GOT3 (cell line): ENCODE results near the gene ZNF546.
"Not testable (repeated sequence)": the region's sequence is repeated elsewhere in the genome, so short reads cannot be mapped to it uniquely, and the experiment has no call there.

ENCODE experiments used
- DNase-seq: peaks from one replicate; lab custom pipeline; 2025; ENCODE audit warnings: mixed read lengths; lab: John Stamatoyannopoulos, UW

The ZNF546 gene

DNA sequence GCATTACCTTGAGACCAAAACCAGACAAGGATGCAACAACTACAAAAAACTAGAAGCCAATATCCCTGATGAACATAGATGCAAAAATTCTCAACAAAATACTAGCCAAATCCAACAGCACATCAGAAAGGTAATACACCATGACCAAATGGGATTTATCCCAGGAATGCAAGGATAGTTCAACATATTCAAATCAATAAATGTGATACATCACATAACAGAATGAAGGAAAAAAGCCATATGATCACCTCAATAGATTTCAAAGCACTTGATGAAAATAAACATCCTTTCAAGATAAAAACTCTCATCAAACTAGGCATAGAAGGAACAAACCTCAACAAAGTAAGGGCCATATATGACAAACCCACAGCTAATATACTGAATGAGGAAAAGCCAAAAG lies 10.2 kb upstream of the ZNF546 start:
- no peak for DNase-seq

DNA sequence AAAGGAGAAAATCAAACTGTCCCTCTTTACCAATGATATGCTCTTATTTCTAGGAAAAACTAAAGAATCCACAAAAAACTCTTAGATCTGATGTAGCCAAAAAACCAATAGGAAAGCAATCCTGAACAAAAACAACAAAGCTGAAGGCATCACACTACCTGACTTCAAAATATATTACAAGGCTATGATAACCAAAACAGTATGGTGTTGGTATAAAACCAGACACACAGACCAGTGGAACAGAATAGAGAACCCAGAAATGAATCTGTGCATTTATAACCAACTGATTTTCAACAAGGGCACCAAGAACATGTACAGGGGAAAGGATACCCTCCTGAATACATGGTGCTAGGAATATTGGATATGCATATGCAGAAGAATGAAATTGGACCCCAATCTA lies 9.7 kb upstream of the ZNF546 start:
- DNase-seq = no peak

DNA sequence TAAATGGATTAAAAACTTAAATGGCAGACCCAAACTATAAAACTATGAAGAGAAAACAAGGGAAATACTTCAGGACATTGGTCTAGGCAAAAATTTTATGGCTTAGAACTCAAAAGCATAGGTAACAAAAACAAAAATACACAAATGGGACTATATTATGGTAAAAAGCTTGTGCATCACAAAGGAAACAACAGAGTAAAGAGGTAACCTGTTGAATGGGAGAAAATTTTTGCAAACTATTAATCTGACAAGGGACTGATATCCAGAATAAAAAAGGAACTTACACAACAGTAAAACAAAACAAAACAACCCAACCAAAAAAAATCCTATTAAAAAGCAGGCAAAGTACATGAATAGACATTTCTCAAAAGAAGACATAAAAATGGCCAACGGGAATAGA lies 9.3 kb upstream of the ZNF546 start:
- no peak for DNase-seq

DNA sequence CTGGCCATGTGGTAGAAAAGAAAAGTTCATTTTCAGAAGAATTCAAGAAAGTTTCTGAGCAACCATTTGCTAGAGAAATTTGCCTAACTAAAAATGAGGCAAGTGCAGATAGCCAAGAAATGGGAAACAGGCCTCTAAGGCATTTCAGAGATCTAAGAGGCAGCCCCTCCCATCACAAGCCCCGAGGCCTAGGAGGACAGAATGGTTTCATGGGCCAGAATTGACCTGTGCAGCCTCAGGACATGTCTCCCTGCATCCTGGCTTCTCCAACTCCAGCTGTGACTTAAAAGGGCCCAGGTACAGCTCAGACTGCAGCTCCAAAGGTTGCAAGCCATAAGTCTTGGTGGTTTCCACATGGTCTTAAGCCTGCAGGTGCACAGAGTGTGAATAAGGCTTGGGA lies 3.3 kb upstream of the ZNF546 start:
- DNase-seq = no peak

DNA sequence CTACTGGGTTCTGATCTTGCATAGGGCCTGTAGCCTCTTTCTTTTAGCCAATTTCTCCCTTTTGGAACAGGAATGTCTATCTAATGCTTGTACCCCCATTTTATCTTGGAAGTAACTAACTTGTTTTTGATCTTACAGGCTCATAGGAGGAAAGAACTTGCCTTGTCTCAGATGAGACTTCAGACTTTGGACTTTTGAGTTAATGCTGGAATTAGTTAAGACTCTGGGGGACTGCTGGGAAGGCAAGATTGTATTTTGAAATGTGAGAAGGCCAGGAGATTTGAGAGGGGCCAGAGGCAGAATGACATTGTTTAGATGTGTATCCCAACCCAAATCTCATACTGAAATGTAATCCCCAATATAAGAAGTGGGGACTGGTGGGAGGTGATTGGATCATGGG lies 2.5 kb upstream of the ZNF546 start:
- DNase-seq = no peak

DNA sequence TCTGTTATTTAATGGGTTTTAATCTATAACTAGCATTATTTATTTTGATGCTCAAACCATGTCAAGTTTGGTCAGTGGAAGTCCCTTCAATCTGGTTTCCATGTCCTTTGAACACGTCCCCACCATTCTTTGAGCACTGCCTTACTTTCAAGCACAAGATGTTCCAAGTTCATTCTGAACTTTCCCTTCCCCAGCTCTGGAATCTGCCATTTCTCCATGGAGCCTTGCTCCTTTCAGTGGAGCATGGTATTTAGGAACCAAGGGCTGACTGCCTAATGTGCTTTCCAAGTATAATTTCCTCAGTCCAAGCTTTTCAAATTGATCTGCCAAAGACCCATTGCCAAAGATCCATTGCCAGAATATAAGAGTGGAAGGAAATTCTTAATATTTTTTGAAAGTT lies 1.1 kb upstream of the ZNF546 start:
- DNase-seq = no peak

DNA sequence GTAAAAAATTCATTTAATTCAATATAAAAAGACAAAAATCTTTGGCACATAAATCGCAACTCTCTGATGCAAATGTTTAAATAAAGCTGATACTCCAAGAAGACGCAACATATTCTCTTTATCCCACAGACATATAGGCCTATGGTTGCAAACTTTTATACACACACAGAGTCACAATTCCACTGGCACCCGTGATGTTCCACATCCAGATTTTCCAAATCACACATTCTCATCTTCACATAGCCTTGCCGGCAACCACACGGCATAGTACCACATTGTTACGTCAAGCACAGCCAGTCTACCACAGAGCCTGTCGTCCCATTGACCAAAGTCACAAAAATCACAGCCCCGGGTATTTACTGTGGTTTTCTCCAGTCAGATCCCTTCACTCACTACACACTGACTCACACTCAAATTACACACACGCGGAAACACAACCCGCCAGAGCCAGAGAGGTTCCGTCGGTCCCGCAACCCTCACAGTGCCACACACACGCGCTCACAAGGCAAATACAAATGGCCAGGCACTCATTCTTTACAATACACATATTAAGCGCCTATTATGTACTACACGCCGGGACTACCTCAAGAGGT lies 546 bp upstream of the ZNF546 start:
- no peak for DNase-seq

DNA sequence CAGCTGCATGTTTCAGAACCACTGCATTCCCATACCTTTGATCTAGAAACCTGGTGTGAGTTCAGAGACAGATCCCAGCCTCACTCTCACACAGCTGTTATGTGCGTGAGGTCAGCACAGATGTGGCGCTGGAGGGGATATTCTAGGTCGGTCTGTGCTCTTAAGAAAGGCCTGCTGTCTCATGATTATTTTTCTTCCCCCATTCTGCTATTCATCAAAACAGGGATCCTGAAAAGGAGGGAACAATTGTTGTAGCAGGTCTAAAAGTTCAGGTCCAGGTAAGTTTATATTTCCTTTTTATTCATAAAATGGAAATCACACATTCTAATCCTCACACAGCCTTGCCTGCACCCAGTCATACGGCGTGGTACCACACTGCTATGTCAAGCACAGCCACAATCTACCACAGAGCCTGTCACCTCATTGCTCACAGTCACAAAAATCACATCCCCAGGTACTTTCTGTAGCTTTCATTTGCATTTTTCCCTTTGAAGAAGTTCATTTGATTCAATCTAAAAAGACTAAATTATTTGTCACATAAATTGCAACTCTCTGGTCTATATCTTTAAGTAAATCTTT lies 867 bp downstream of the ZNF546 start:
- DNase-seq = no peak

DNA sequence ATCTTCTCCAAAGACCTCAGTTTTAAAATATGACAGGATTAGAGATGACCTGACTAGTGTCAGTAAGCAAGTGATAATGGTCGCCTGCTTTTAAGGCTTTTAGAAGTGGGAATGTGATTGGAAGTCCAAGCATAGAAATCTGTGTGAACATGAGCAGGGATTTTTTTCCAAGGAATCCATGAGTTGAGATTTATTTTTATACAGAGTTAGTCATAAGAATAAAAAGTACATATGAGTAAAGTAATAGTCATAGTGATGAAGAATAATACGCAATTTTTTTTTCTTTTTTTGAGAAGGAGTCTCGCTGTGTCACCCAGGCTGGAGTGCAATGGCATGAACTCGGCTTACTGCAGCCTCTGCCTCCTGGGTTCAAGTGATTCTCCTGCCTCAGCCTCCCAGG lies 1.6 kb downstream of the ZNF546 start:
- no peak for DNase-seq

DNA sequence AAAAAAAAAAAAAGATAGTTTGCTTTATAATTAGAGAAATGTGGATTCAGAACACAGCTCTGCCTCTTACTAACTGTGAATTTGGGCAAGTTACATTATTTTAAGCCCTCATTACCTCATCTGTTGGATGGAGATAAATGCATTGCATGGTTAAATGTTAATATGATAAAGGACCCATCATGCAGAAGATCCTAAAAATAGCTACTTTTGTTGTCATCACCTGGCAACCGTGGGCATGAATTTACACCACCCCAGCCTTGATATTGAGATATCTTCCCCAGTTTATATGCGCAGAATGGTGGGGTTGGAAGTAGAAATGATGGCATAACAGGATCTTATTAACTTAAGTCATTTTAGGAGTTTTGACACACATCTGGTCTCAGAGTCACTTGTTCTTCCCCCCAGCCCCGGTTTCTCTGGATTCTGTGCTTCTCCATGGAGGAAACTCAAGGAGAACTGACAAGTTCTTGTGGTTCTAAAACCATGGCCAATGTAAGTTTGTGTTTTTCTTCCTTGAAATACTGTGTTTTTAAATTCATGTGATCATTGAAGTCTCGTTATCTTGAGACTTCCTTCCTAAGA lies 8.9 kb downstream of the ZNF546 start:
- no peak for DNase-seq

DNA sequence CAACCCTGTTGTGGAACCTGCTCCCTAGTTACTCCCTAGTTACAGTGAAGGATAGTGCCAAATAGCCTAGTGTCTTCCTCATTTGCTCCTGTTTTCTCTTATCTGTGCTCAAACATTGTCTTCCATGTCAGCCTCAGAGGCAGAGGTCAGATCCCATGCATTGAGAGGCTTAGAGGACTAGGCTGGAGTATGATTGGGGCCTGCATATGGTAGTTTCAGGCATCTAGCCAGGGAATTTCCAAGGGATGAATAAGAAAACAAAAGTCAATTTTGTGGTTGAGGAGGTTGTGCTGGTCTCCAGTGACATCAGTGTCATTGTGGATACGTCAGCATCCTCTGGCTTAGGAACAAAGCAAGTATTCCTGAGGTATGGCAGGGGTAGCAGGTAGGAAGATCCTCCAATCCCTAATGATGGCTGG lies 9.4 kb downstream of the ZNF546 start:
- no peak for DNase-seq

DNA sequence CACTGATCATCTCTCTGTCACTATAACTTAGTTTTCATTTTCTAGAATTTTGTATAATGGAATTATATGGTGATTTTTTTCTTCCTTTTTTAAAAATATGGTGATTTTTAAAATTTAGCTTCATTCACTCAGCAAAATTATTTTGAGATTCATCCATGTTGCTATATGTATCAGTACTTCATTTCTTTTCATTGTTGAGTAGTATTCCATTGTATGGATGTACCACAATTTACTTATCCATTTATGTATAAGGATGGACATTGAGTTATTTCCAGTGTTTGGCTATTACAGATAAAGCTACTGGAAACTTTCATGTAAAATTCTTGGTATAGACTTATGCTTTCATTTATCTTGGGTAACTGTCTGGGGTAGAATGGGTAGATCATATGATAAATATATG lies 12.8 kb downstream of the ZNF546 start:
- no peak for DNase-seq

DNA sequence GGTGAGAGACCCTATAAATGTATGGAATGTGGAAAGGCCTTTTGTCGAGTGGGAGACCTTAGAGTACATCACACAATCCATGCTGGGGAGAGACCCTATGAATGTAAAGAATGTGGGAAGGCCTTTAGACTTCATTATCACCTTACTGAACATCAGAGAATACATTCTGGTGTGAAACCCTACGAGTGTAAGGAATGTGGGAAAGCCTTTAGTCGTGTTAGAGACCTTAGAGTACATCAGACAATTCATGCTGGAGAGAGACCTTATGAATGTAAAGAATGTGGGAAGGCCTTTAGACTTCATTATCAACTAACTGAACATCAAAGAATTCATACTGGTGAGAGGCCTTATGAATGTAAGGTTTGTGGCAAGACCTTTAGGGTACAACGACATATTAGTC lies 17.1 kb downstream of the ZNF546 start:
- no peak for DNase-seq

DNA sequence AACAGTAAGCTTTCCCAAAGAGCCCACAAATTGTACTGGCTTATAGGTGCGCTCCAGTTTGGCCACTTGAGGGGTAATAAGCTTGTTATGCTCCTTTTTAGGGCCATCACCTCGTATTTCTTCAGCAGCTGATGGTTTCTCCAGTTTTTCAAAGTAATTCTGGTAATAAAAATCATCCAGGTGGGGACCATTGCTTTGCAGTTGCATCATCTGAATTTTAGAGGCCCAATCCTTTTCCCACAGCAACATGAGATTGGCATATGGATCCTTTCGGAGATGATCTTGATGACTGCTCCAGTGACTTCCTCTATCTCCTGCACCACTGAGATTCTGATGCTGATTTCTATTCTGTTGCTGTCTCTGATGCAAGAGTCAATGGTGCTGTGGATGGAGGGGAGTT lies 27.1 kb downstream of the ZNF546 start:
- DNase-seq = no peak

DNA sequence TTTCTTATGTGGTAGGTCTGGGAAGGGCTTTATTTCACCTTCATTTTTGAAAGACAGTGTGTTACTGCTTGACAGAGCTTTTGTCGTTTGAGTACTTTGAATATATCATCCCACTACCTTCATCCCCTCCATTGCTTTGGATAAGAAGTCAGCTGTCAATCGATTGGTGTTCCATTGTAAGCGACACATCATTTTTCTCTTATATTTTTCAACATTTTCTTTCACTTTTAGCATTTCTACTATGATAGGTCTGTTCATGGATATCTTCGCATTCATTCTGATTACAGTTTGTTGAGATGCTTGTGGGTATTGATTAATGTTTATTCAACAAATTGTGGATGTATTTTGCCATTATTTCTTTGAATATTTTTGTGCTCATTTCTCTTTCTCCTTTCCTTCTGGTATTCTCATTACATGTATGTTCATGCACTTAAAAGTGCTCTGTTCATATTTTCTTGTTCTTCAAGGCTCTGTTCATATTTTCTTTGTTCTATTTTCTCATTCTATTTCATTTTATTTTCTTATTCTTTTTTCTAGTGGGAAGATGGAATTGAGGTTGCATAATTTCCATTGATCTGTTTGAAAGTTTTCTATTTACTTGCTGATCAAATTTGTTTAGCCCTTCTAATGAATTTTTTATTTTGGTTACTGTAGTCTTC lies 29.2 kb downstream of the ZNF546 start:
- no peak for DNase-seq

DNA sequence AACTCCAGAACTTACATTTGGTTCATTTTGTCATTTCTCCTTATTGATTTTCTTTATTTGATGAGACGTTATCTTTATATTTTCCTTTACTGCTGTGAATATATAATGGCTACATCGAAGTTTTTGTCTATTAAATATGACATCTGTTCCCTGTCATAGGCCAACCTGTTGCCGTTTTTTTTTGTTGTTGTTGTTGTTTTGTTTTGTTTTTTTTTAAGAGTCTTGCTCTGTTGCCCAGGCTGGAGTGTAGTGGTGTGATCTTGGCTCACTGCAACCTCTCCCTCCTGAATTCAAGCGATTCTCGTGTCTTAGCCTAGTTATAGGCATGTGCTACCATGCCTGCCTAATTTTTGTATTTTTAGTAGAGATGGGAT lies 29.7 kb downstream of the ZNF546 start:
- no peak for DNase-seq

DNA sequence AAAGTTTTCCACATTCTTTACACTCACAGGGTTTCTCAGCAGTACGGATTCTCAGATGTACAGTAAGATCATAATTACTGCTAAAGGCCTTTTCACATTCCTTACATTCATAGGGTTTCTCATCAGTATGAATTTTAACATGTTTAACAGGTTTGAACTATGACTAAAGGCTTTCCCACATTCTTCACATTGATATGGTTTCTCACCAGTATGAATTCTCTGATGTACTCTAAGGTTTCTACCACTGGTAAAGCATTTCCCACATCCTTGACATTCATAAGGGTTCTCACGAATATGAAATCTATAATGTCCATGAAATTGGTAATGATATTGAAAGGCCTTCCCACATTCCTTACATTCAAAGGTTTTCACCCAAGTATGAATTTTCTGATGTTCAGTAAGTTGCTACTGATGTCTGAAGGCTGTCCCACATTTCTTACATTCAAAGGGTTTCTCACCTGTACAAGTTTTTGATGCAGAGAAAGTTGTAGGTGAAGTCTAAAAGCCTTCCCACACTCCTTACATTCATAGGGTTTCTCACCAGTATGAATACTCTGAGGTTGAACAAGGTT lies 37.2 kb downstream of the ZNF546 start:
- DNase-seq = no peak

DNA sequence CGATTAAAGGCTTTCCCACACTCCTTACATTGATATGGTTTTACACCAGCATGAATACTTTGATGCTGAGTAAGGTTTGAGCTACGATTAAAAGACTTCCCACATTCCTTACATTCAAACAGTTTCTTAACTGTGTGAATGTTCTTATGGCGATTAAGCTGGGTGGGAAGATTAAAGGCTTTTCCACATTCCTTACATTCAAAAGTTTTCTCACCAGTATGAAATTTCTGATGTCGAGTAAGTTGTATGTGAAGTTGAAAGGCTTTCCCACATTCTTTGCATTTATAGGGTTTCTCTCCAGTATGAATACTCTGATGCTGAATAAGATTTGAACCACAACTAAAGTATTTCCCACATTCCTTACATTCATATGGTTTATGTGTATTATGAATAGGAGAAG lies 39.1 kb downstream of the ZNF546 start:
- DNase-seq = no peak

DNA sequence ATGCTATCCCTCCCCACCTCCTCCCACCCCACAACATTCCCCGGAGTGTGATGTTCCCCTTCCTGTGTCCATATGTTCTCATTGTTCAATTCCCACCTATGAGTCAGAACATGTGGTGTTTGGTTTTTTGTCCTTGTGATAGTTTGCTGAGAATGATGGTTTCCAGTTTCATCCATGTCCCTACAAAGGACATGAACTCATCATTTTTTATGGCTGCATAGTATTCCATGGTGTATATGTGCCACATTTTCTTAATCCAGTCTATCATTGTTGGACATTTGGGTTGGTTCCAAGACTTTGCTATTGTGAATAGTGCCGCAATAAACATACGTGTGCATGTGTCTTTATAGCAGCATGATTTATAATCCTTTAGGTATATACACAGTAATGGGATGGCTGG lies 41.2 kb downstream of the ZNF546 start:
- DNase-seq = not testable (repeated sequence)

DNA sequence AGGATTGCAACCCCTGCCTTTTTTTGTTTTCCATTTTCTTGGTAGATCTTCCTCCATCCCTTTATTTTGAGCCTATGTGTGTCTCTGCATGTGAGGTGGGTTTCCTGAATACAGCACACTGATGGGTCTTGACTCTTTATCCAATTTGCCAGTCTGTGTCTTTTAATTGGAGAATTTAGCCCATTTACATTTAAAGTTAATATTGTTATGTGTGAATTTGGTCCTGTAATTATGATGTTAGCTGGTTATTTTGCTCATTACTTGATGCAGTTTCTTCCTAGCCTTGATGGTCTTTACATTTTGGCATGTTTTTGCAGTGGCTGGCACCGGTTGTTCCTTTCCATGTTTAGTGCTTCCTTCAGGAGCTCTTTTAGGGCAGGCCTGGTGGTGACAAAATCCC lies 44.9 kb downstream of the ZNF546 start:
- DNase-seq = not testable (repeated sequence)

DNA sequence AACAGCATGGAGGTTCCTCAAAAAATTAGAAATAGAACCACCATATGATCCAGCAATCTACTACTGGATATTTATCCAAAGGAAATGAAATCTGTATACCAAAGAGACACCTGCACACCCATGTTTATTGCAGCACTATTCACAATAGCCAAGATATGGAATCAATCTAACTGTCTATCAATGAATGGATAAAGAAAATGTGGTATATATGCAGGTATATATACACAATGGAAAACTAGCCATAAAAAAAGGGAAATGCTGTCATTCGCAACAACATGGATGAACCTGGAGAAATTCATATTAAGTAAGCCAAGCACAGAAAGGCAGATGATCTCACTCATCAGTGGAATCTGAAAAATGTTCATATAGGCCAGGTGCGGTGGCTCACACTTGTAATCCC lies 56.6 kb downstream of the ZNF546 start:
- DNase-seq = no peak

DNA sequence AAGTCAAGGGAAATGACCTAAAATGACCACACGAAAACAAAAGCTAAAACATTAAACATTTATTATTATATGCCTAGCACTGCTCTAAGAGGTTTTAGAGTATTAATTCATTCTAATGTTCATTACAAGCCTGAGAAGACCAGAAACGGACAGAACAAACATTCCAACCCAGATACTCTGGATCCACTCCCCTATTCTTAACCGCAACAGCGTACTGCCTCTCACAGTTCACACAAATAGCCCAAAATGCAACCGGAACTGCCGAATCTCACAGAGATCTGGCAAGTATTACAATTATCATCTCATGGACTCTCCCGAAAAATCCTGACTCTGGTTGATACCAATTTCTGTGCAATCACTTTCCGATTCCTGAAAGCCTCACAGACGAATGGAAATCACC lies 57.8 kb downstream of the ZNF546 start:
- no peak for DNase-seq

DNA sequence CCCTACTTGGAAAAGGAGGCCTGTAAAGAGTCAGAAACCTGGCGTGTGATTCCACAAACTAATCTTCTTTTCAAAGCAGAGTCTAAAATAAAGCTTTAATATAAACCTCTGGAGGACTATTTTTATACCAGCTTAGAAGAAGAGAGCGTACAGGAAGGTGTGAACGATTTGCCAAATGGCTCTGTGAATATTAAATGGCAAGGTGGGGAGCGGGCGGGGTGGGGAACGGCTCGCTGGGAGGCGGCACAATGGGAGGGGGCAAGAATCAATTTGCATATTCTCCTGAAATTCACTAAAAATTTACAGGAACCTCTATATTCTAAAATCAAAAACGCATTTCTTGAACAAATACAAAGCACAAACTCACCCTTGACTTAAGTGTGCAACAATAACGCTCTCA lies 58.2 kb downstream of the ZNF546 start:
- DNase-seq = no peak
